ENCODE results near the gene C5. TPM values are rescaled to one million over a fixed set of nuclear protein-coding genes. Genes with fewer than 3 reads are reported as not detected.

The C5 gene
- total and polyA plus RNA-seq, 2 experiments from 2014 or later = 0.31 TPM; not detected in 1

- no peak for TF ChIP-seq ZNF462 (CRISPR knock-in tag; IDR thresholded peaks at IDR 0.05)
These were observed 17.6 kb upstream of the C5 start (continued) for GRCh38 chr9:121067640-121068039.

GRCh38 chr9:121066850-121067249 is 16.8 kb upstream of the C5 start:
- H3K27ac Mint-ChIP-seq = no peak overlapping the region
- Histone ChIP-seq H3K79me2 (replicated peaks; ENCODE audit: insufficient read depth) (no peaks in the 10 kb centered on the region), H3K36me3 (ENCODE audit: insufficient read depth) (no peaks in the 10 kb centered on the region), H2AFZ (no peak overlapping the region), H3K4me1 (ENCODE audit: insufficient read depth) (no peaks in the 10 kb centered on the region), H3K9me2 (ENCODE audit: insufficient read depth) (no peaks in the 10 kb centered on the region), H3K27me3 (ENCODE audit: insufficient read depth) (peaks cover 44% of the 10 kb centered on the region), H3F3A (replicated peaks; ENCODE audit: low read depth) (no peaks in the 10 kb centered on the region), H3K4me2 (no peak overlapping the region), H4K20me1 (replicated peaks; ENCODE audit: insufficient read depth) (peaks cover 13% of the 10 kb centered on the region), H3K27ac (ENCODE audit: low read depth) (no peak overlapping the region), H3K4me3 (no peak overlapping the region)
- H3K27me3 Mint-ChIP-seq (ENCODE audit: insufficient read depth, low read depth, poor library complexity) = peaks cover 17% of the 10 kb centered on the region
- no peaks in the 10 kb centered on the region; the same call in 2 of the 3 replicates for H3K9me3 Mint-ChIP-seq
- ATAC-seq (no peak), DNase-seq (ENCODE audit: low spot score) (no peak)
- no peaks in the 10 kb centered on the region for H3K4me1 Mint-ChIP-seq
- peaks cover 5% of the 10 kb centered on the region; the same call in 2 of the 3 replicates for H3K36me3 Mint-ChIP-seq (ENCODE audit: low read depth)
- H3K4me3 Mint-ChIP-seq = no peak overlapping the region
- TF ChIP-seq NANOG (IDR thresholded peaks at IDR 0.05; ENCODE audit: borderline replicate concordance) (no peak), ZNF462 (CRISPR knock-in tag; IDR thresholded peaks at IDR 0.05) (no peak), ETS1 (IDR thresholded peaks at IDR 0.05) (no peak), EZH2phosphoT487 (IDR thresholded peaks at IDR 0.05; ENCODE audit: unreplicated experiment) (no peak), STAT1 (IDR thresholded peaks at IDR 0.05; ENCODE audit: unreplicated experiment) (no peak), JUNB (IDR thresholded peaks at IDR 0.05; ENCODE audit: unreplicated experiment) (no peak), CREB1 (CRISPR knock-in tag; IDR thresholded peaks at IDR 0.05; ENCODE audit: low read depth) (no peak), POLR2AphosphoS5 (IDR thresholded peaks at IDR 0.05; ENCODE audit: low read depth) (no peak)

Measured in GM23338 (cell line).